ENCODE measurements around the gene GZMM. TPM values are rescaled to one million over a fixed set of nuclear protein-coding genes. Genes with fewer than 3 reads are reported as not detected.
A peak's percentile ranks its signal among the peaks of the same experiment; 100 is the strongest.

The GZMM gene
- under 1 TPM in 2 of 4 donors, not detected in 2; 0.26 to 0.32 TPM for total RNA-seq
- polyA plus RNA-seq, result 0.43 TPM
- long read RNA-seq, donor 1, result 0 reads
- long read RNA-seq, donor 2, result 0 reads
- long read RNA-seq, donor 3, result 0 reads
- long read RNA-seq, donor 4, result 0 reads

DNA sequence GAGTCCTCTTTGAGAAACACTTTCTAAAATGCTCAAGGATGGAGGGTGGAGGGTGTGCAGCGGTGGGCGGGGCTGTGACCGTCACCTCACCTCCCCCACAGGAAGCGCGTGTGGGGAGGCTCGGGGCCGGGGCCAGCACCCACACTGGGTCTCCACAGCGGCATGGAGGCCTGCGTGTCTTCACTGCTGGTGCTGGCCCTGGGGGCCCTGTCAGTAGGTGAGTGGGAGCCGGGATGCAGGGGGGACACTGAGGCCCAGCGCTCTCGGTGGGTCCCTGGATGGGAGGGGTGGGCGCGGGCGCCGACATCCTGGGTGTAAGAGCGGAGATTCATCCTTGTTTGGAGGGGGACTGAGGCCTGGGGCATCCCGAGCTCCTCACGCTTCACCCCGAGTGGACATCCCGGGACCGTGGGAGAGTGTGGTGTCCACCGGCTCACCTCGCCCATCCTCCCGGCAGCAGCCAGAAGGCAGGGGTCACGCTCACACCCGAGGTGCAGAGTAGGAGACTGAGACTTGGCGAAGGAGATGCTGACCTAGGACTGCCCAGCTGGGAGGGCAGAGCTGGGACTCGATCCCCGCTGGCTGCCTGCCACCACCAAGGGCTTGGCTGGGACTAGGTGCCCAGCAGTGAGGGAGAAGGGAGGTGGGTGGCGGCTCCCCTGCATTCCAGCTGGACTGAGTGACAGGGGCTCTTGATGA is at the start of gene GZMM:
GZMM (plus strand) TSS at position 144 of the 699 bp plus-strand sequence; CDS start at position 163, 19 bp downstream.
- intact Hi-C loops (cut with DNase I), result no loop called here
- DNase-seq (peak in 2 of 3 donors; percentile 66 to 78), ATAC-seq (peak; percentile 21 to 24)
- H3K4me3 ChIP-seq (ENCODE audit: low read length), result no peak within 1 kb of the TSS
- WGBS, result 57% methylated on average over 31 of the region's 31 CpGs
- H3K9me3 ChIP-seq (ENCODE audit: control insufficient read depth, low read length), result no peaks in the 10 kb centered on the region
- no peak within 1 kb of the TSS for H3K27ac ChIP-seq (ENCODE audit: low read length)
- H3K4me1 ChIP-seq (ENCODE audit: control insufficient read depth, insufficient read depth, low read length), result no peaks in the 10 kb centered on the region
- H3K27me3 ChIP-seq (ENCODE audit: control insufficient read depth, insufficient read depth), result no peaks in the 10 kb centered on the region

GRCh38 chr19:494171-495080 is 49.4 kb upstream of the GZMM start:
- ATAC-seq (no peak), DNase-seq (peak in 2 of 3 donors; percentile 54 to 68)
- H3K4me1 ChIP-seq (ENCODE audit: control insufficient read depth, insufficient read depth, low read length), result no peaks in the 10 kb centered on the region
- H3K27me3 ChIP-seq (ENCODE audit: control insufficient read depth, insufficient read depth), result no peaks in the 10 kb centered on the region
- whole genome bisulfite sequencing, result 43% methylated on average over 22 of the region's 22 CpGs
- intact Hi-C loops (cut with DNase I), result no loop called here
- no peaks in the 10 kb centered on the region for H3K9me3 ChIP-seq (ENCODE audit: control insufficient read depth, low read length)
- H3K27ac ChIP-seq (ENCODE audit: low read length), result no peak overlapping the region
- H3K4me3 ChIP-seq (ENCODE audit: low read length), result no peak overlapping the region

DNA sequence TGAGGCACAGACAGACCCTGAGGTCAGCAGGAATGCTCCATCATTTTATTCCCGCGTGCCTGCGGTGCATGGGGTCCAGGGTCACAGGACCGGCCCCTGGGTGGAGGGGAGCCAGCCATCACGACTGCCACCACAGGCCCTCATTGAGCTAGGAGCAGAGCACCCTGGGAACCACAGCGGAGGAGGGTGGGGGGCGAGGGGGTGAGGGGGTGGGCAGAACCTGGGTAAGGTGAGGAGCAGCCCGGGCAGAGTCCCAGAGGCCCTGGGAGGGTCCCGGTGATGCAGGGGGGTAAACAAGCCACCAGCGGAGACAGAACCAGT is 48.8 kb upstream of the GZMM start:
- Histone ChIP-seq H3K4me3 (ENCODE audit: low read length) (no peak overlapping the region), H3K27ac (ENCODE audit: low read length) (no peak overlapping the region), H3K9me3 (ENCODE audit: control insufficient read depth, low read length) (no peaks in the 10 kb centered on the region), H3K27me3 (ENCODE audit: control insufficient read depth, insufficient read depth) (no peaks in the 10 kb centered on the region), H3K4me1 (ENCODE audit: control insufficient read depth, insufficient read depth, low read length) (no peaks in the 10 kb centered on the region)
- WGBS, result 58% methylated on average over 10 of the region's 10 CpGs
- ATAC-seq (no peak), DNase-seq (peak in 1 of 3 donors; percentile 47)
- intact Hi-C loops (cut with DNase I), result no loop called here

DNA sequence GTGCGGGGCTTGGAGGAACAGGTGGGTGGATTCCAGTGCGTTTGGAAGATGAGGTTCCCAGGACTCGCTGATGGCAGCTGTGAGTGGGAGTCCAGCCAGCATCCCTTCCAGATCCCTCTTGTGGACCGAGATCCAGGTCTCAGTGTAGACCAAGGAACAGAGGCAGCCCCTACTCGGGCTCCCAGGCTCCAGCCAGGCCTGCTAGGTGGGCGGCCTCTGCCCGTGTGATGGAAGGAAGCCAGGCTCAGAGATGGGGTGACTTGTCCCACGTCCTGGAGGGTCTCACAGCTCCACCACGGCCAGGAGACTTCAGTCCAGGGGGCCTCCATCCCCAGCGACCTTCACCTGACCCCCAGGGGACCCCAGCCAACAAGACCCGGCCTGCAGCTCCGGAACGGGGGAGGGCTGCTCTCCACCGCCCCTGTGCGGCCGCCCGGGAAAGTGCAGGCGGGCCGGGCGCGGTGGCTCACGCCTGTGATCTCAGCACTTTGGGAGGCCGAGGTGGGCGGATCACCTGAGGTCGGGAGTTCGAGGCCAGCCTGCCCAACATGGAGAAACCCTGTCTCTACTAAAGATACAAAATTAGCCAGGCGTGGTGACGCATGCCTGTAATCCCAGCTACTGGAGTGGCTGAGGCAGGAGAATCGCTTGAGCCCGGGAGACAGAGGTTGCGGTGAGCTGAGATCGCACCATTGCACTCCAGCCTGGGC is 48.3 kb upstream of the GZMM start:
- 16% methylated on average over 32 of the region's 32 CpGs for whole genome bisulfite sequencing
- DNase-seq (peak in 2 of 3 donors; percentile 58 to 63), ATAC-seq (peak; percentile 4 to 7)
- Histone ChIP-seq H3K27me3 (ENCODE audit: control insufficient read depth, insufficient read depth) (no peaks in the 10 kb centered on the region), H3K4me1 (ENCODE audit: control insufficient read depth, insufficient read depth, low read length) (no peaks in the 10 kb centered on the region), H3K9me3 (ENCODE audit: control insufficient read depth, low read length) (no peaks in the 10 kb centered on the region), H3K27ac (ENCODE audit: low read length) (no peak overlapping the region), H3K4me3 (ENCODE audit: low read length) (no peak overlapping the region)
- intact Hi-C loops (cut with DNase I), result no loop called here

GRCh38 chr19:496112-496665 is 47.7 kb upstream of the GZMM start, which contains the start of gene MADCAM1:
TSS of gene MADCAM1 (plus strand) at chr19:496486. CDS start at chr19:496500, 14 bp downstream.
- 5% methylated on average over 33 of the region's 33 CpGs for WGBS
- no peak within 1 kb of the TSS for H3K4me3 ChIP-seq (ENCODE audit: low read length)
- ATAC-seq, result no peak
- H3K27ac ChIP-seq (ENCODE audit: low read length), result no peak within 1 kb of the TSS
- DNase-seq, result peak in 2 of 3 donors; percentile 37 to 58
- H3K27me3 ChIP-seq (ENCODE audit: control insufficient read depth, insufficient read depth), result no peaks in the 10 kb centered on the region
- intact Hi-C loops (cut with DNase I), result no loop called here
- H3K9me3 ChIP-seq (ENCODE audit: control insufficient read depth, low read length), result no peaks in the 10 kb centered on the region
- no peaks in the 10 kb centered on the region for H3K4me1 ChIP-seq (ENCODE audit: control insufficient read depth, insufficient read depth, low read length)

DNA sequence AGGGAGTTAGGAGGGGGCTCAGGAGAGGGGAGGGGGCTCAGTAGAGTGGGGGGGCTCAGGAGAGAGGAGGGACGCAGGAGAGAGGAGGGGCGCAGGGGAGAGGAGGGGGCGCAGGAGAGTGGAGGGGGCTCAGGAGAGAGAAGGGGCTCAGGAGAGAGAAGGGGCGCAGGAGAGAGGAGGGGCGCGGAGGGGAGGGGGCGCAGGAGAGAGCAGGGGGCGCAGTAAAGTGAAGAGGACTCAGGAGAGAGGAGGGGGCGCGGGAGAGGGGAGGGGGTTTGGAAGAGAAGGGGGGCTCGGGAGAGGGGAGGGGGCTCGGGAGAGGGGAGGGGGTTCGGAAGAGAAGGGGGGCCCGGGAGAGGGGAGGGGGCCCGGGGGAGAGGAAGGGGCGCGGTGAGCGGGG is 46.9 kb upstream of the GZMM start:
- ATAC-seq (no peak), DNase-seq (peak in 1 of 3 donors; percentile 28)
- WGBS, result 10% methylated on average over 18 of the region's 18 CpGs
- no peaks in the 10 kb centered on the region for H3K9me3 ChIP-seq (ENCODE audit: control insufficient read depth, low read length)
- intact Hi-C loops (cut with DNase I), result no loop called here
- H3K27me3 ChIP-seq (ENCODE audit: control insufficient read depth, insufficient read depth), result no peaks in the 10 kb centered on the region
- H3K4me1 ChIP-seq (ENCODE audit: control insufficient read depth, insufficient read depth, low read length), result no peaks in the 10 kb centered on the region
- no peak overlapping the region for H3K27ac ChIP-seq (ENCODE audit: low read length)
- H3K4me3 ChIP-seq (ENCODE audit: low read length), result no peak overlapping the region

DNA sequence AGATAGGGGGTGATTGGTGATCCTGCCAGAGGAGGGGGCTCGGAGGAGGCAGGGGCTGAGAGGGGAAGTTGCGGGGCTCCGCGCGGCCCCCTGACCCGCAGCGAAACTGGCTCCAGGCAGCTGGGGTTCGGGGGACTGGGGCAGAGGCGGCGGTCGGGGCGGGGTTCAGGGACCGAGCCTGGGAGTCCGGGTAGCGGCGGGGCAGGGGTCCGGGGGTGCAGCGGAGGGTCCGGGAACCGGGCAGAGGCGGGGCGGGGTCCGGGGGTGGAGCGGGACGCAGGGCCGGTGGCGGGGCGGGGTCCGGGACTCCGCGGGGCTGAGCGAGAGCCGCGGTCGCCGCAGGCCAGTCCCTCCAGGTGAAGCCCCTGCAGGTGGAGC is 46.4 kb upstream of the GZMM start:
- Histone ChIP-seq H3K27ac (ENCODE audit: low read length) (no peak overlapping the region), H3K4me1 (ENCODE audit: control insufficient read depth, insufficient read depth, low read length) (no peaks in the 10 kb centered on the region), H3K9me3 (ENCODE audit: control insufficient read depth, low read length) (no peaks in the 10 kb centered on the region), H3K27me3 (ENCODE audit: control insufficient read depth, insufficient read depth) (no peaks in the 10 kb centered on the region), H3K4me3 (ENCODE audit: low read length) (peak overlapping the region; percentile 17)
- 2% methylated on average over 36 of the region's 36 CpGs for WGBS
- intact Hi-C loops (cut with DNase I), result no loop called here
- ATAC-seq (no peak), DNase-seq (peak in 2 of 3 donors; percentile 32 to 54)

DNA sequence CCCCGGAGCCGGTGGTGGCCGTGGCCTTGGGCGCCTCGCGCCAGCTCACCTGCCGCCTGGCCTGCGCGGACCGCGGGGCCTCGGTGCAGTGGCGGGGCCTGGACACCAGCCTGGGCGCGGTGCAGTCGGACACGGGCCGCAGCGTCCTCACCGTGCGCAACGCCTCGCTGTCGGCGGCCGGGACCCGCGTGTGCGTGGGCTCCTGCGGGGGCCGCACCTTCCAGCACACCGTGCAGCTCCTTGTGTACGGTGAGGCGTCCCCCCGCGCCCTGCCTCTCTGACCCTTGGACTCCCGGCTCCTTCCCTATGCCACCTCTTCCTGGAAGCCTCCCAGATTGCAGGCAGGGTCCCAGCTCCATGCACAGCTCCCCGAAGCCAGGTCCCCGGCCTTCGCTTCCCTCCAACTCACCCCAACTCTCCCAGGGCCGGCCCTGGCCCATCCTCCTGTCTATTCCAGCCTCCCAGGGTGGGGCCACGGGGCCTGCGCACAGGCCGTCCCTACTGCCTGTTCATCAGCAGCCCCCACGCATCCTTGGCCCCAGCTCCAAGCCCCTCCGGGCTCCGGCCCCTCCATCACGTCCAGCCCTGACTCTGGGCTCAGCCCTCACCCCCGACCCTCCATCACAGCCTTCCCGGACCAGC is 45.9 kb upstream of the GZMM start:
- Histone ChIP-seq H3K27me3 (ENCODE audit: control insufficient read depth, insufficient read depth) (no peaks in the 10 kb centered on the region), H3K9me3 (ENCODE audit: control insufficient read depth, low read length) (no peaks in the 10 kb centered on the region), H3K4me1 (ENCODE audit: control insufficient read depth, insufficient read depth, low read length) (no peaks in the 10 kb centered on the region), H3K27ac (ENCODE audit: low read length) (no peak overlapping the region), H3K4me3 (ENCODE audit: low read length) (no peak overlapping the region)
- 6% methylated on average over 50 of the region's 50 CpGs for WGBS
- ATAC-seq (no peak), DNase-seq (peak in 2 of 3 donors; percentile 39 to 57)
- intact Hi-C loops (cut with DNase I), result no loop called here

GRCh38 chr19:498511-498891 is 45.4 kb upstream of the GZMM start:
- H3K27me3 ChIP-seq (ENCODE audit: control insufficient read depth, insufficient read depth), result no peaks in the 10 kb centered on the region

DNA sequence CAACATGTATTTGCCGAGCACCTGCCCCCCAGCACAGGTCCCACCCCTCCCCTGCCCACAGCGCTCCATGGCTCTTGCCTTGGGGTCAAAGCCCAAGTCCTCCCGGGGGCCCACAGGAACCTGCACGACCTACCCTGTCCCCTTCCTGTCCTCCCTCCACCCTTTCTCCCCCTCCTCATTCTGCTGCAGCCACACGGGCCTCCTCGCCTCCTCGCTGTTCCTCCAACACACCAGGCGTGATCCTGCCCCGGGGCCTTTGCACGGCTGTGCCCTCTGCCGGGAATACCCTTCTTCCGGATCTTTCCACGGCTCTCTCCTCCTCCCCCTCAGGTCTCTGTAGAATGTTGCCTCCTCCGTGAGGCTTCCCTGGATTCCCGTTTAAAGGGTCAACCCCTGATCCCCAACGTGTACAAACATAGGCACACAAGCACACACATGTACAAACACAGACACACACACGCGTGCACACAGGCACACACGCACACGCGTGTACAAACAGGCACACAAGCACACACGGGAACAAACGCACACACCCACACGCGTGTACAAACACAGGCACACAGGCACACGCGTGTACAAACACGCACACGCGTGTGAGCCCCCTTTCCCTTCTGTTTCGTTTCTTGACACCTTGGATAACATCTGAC is 44.8 kb upstream of the GZMM start:
- no peaks in the 10 kb centered on the region for H3K9me3 ChIP-seq (ENCODE audit: control insufficient read depth, low read length)
- no peak overlapping the region for H3K27ac ChIP-seq (ENCODE audit: low read length)
- intact Hi-C loops (cut with DNase I), result no loop called here
- H3K4me1 ChIP-seq (ENCODE audit: control insufficient read depth, insufficient read depth, low read length), result no peaks in the 10 kb centered on the region
- ATAC-seq (no peak), DNase-seq (peak in 2 of 3 donors; percentile 25 to 43)
- WGBS, result 75% methylated on average over 31 of the region's 31 CpGs
- H3K4me3 ChIP-seq (ENCODE audit: low read length), result no peak overlapping the region
- no peaks in the 10 kb centered on the region for H3K27me3 ChIP-seq (ENCODE audit: control insufficient read depth, insufficient read depth)

More at GRCh38 chr19:498511-498891, 45.4 kb upstream of the GZMM start:
- H3K4me1 ChIP-seq (ENCODE audit: control insufficient read depth, insufficient read depth, low read length), result no peaks in the 10 kb centered on the region
- intact Hi-C loops (cut with DNase I), result no loop called here
- no peak overlapping the region for H3K27ac ChIP-seq (ENCODE audit: low read length)
- no peaks in the 10 kb centered on the region for H3K9me3 ChIP-seq (ENCODE audit: control insufficient read depth, low read length)
- 20% methylated on average over 26 of the region's 26 CpGs for WGBS
- DNase-seq (peak in 2 of 3 donors; percentile 29 to 51), ATAC-seq (no peak)
- no peak overlapping the region for H3K4me3 ChIP-seq (ENCODE audit: low read length)

Measured in right cardiac atrium (tissue), 5 donors.